GM12878 (cell line): ENCODE results near the gene SPRY4. TPM values are rescaled to one million over a fixed set of nuclear protein-coding genes. Genes with fewer than 3 reads are reported as not detected.

Experiments used
- BACH1 ChIP-seq: fragments of 450-650 bp; IDR thresholded peaks from 2 replicates; pipeline ENCODE4 v1.6.1; 2017; ENCODE audit warnings: mild to moderate bottlenecking, borderline replicate concordance
- BCL3 ChIP-seq: IDR thresholded peaks from 2 replicates; pipeline ENCODE4 v1.6.1; 2011; ENCODE audit warnings: borderline replicate concordance, low read depth, mild to moderate bottlenecking, moderate library complexity, low read length; ENCODE audit not compliant: insufficient read depth, poor library complexity, severe bottlenecking
- DPF2 ChIP-seq: fragments of 450-650 bp; IDR thresholded peaks from 2 replicates; pipeline ENCODE4 v1.6.1; 2017; ENCODE audit warnings: mild to moderate bottlenecking
- E2F4 ChIP-seq: IDR thresholded peaks from 2 replicates; pipeline ENCODE4 v1.6.1; 2012; ENCODE audit warnings: low read depth, low read length, improper control_type of control experiment
- NFYA ChIP-seq: IDR thresholded peaks from 2 replicates; pipeline ENCODE4 v1.6.1; 2011; ENCODE audit warnings: low read depth, mild to moderate bottlenecking, low read length, improper control_type of control experiment, borderline replicate concordance
- RAD21 ChIP-seq: IDR thresholded peaks from 2 replicates; pipeline ENCODE4 v1.6.1; 2011; ENCODE audit warnings: mild to moderate bottlenecking, low read depth, low read length, moderate library complexity; ENCODE audit not compliant: insufficient read depth
- RCOR1 ChIP-seq: conservative IDR thresholded peaks from 2 replicates; pipeline ENCODE4 v1.6.1; 2012; ENCODE audit warnings: low read depth, low read length, improper control_type of control experiment
- REST ChIP-seq: IDR thresholded peaks from 2 replicates; pipeline ENCODE4 v1.6.1; 2012; ENCODE audit warnings: mild to moderate bottlenecking, low read depth, low read length
- SMAD5 ChIP-seq: IDR thresholded peaks from 2 replicates; pipeline ENCODE4 v1.6.1; 2016; ENCODE audit warnings: antibody characterized with exemption, low read depth
- SUPT20H ChIP-seq: IDR thresholded peaks from 2 replicates; pipeline ENCODE4 v1.6.1; 2011; ENCODE audit warnings: low read depth, mild to moderate bottlenecking, low read length, moderate library complexity, borderline replicate concordance; ENCODE audit not compliant: control insufficient read depth
- ZNF24 ChIP-seq: fragments of 450-650 bp; IDR thresholded peaks from 2 replicates; pipeline ENCODE4 v1.6.1; 2017; ENCODE audit warnings: antibody characterized with exemption, mild to moderate bottlenecking
- ZNF274 ChIP-seq: IDR thresholded peaks from one replicate; pipeline ENCODE4 v1.8.0; 2011; ENCODE audit not compliant: insufficient read length, insufficient read depth
- polyA plus RNA-seq, 11 experiments: library from polyadenylated mRNA; depleted of rRNA in 4 of 11; unstranded in 6 of 11; stranded (reverse) in 5 of 11; fragments of >200 nt; fragmentation: Nextera tagmentation in 4 of 11; fragmentation: Illumina TruSeq in 1 of 11; extraction: Ambion mirVana in 4 of 11; extraction: Trizol in 1 of 11; gene quantifications; 1 replicate in 1 of 11; 2 replicates in 10 of 11; pipeline versions ENCODE4 v1.2.1 to v1.2.3, GENCODE V29; 2011 to 2016; ENCODE audit warnings: inconsistent platforms in 2 of 11, missing spikeins in 2 of 11, low read depth in 1 of 11
- total RNA-seq, 4 experiments: library from RNA; depleted of rRNA in 3 of 4; stranded (reverse); fragments of >200 nt in 3 of 4; fragmentation: Illumina TruSeq in 1 of 4; extraction: Trizol in 1 of 4; gene quantifications; 2 replicates each; pipeline versions ENCODE4 v1.2.1 to v1.2.3, GENCODE V29; 2013 to 2021
- TF ChIP-seq, protein P1 (sequence below): IDR thresholded peaks from 2 replicates; pipeline ENCODE4 v1.6.1; 2012; ENCODE audit warnings: improper control_type of control experiment, low read depth, low read length; ENCODE audit not compliant: insufficient replicate concordance

SPRY4 gene
- total and polyA plus RNA-seq, 10 of the 15 experiments (the other 5 are each of a cell fraction or from before 2014, with no cell fraction given) = 0.04 to 1.4 (median 0.18) TPM; not detected in 1

DNA sequence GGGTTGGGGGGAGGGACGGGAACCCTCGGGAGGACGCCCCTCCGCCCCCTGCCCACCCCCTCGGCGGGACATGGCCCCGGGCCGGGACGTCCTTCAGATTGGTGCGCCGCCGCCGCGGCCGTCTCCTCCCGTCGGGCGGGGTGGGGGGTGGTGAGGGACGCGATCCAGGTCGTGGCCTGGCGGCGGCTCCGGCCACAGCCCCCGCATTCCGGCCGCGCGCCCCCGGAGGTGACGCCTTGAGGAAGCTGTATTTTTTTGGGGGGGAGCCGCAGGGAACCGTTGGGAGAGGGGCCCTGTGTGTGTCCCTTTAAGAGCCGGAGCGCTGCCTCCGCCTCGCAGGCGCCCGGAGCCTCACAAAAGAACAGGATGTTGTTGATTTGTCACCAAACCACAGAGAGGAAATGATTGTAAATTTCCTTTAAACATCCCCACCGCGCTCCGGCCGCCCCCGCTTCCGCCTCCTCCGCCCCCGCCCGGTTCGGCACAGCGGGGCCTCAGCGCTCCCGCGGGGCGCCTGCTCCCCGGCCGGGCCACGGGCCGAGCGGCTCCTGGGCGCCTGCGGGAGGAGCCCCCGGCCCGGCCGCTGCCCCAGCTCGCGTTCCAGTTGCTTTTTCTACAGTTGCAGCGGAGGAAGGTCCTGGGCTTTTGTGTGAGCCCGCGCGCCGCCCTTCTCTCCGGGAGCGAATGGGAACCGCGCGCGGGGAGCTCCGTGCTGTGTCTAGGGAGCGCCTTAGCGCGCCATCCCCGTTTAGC is 32.1 kb upstream of the SPRY4 start (continued):
- TF ChIP-seq, protein P1, sequence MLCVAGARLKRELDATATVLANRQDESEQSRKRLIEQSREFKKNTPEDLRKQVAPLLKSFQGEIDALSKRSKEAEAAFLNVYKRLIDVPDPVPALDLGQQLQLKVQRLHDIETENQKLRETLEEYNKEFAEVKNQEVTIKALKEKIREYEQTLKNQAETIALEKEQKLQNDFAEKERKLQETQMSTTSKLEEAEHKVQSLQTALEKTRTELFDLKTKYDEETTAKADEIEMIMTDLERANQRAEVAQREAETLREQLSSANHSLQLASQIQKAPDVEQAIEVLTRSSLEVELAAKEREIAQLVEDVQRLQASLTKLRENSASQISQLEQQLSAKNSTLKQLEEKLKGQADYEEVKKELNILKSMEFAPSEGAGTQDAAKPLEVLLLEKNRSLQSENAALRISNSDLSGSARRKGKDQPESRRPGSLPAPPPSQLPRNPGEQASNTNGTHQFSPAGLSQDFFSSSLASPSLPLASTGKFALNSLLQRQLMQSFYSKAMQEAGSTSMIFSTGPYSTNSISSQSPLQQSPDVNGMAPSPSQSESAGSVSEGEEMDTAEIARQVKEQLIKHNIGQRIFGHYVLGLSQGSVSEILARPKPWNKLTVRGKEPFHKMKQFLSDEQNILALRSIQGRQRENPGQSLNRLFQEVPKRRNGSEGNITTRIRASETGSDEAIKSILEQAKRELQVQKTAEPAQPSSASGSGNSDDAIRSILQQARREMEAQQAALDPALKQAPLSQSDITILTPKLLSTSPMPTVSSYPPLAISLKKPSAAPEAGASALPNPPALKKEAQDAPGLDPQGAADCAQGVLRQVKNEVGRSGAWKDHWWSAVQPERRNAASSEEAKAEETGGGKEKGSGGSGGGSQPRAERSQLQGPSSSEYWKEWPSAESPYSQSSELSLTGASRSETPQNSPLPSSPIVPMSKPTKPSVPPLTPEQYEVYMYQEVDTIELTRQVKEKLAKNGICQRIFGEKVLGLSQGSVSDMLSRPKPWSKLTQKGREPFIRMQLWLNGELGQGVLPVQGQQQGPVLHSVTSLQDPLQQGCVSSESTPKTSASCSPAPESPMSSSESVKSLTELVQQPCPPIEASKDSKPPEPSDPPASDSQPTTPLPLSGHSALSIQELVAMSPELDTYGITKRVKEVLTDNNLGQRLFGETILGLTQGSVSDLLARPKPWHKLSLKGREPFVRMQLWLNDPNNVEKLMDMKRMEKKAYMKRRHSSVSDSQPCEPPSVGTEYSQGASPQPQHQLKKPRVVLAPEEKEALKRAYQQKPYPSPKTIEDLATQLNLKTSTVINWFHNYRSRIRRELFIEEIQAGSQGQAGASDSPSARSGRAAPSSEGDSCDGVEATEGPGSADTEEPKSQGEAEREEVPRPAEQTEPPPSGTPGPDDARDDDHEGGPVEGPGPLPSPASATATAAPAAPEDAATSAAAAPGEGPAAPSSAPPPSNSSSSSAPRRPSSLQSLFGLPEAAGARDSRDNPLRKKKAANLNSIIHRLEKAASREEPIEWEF = peak; percentile 57
- TF ChIP-seq ZNF24 = 0 out of 2 replicates have a peak, but pooled peaks have one; percentile 54
- no peak for TF ChIP-seq ZNF274
- TF ChIP-seq SMAD5 = no peak
- TF ChIP-seq RCOR1 = 0 out of 2 replicates have a peak, but pooled peaks have one; percentile 44
- no peak for TF ChIP-seq NFYA
- TF ChIP-seq BCL3 = peak; percentile 17
- no peak for TF ChIP-seq RAD21
- no peak for TF ChIP-seq E2F4
- no peak for TF ChIP-seq SUPT20H
- TF ChIP-seq REST = no peak
- TF ChIP-seq BACH1 = peak; percentile 76
- TF ChIP-seq DPF2 = peak; percentile 94
